ENCODE measurements around the gene RCN1.
"Not testable (repeated sequence)": the region's sequence is repeated elsewhere in the genome, so short reads cannot be mapped to it uniquely, and the experiment has no call there.

RCN1 gene

DNA sequence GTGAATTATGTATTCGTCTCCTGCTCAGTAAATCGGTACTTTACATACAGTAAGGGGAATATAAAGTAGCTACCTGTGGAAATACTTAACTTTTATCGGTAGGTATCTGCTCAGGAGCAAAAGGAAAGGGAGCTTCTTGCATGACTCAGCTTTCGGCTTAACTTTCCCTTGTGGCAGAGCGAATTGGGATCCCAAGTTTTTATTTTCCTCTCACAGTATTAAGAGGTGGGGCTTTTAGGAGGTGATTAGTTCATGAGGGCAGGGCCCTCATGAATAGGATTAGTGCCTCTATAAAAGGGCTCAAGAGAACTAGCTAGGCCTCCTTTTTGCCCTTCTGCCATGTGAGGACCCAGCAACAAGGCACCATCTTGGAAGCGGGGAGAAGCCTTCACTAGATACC is 18.7 kb downstream of the RCN1 start:
- no peak for DNase-seq

DNA sequence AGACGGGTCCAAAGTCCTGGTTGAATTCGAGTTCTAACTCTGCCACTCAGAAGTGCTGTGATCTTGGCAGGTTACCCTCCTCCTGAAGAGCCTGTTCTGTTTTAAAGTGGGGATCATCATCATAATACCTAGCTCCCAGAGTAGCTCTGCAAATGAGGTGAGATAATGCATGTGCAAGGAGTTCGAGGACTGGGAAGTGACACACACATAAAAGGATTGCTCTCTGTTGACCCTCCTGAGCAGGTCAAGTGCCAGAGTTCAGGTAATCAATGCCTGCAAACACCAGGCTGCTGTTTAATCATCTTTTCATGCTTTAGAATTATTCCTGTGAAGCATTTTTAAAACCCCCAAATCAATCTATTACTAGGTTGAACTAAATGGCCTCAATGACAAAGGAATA is 19.9 kb downstream of the RCN1 start:
- DNase-seq = no peak

DNA sequence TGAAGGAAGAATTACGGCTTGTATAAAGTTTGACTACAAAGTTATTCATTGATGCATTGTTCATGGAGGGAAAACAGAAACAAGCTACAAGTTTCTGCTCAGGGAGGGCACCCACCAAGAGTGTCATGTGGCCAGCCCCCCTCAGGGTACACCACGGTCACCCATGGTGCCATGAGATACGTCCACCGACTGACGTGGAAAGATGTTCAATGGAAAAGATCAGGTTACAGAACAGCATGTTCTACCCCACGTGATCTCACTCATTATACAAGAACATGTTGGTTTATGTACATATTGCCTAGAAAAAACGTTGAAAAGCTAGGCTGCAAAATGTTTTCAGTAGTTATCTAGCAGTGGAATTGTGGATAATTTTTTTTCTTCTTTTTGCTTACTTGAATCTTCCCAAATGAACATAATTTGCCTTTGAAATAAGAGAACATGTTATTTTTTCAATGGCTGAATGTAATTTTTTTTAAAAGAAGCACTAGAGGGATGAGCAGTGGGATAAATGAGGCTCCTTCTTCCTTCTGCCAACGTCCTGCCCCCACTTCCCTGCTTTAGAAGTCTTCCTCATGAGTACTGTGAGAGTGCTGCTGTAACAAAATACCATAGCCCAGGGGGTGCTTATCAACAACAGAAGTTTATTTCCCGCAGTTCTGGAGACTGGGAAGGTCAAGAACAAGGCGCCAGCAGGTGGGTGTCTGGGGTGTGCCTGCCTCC is 22.5 kb downstream of the RCN1 start:
- DNase-seq = no peak

DNA sequence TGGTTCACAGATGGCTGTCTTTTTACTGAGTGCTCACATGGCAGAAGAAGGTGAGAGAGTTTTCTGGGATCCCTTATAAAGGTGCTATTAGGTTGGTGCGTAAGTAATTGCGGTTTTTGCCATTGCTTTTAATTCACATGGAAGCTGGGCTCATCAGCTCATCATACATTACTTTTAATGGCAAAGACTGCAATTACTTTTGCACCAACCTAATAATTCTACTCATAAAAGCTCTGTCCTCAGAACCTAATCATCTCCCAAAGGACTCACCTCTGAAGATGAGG is 23.0 kb downstream of the RCN1 start:
- DNase-seq = no peak

DNA sequence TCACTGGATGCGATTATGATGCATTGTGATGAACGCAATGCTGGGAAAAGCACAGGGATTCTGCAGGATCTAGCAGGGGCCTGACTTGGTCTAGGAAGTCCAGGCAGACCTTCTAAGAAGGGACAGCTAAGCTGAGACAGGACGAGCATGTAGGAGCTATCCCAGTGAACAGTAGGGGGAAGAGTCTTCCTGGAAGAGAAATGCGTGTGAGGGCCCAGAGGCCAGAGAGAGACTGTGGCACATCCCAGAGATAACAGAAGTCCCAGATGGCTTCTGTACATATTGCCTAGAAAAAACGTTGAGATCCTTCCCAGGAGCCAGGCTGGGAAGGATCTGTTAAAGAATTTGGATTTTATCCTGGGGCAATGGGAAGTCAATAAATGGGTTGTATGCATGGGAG is 24.6 kb downstream of the RCN1 start:
- DNase-seq = no peak

DNA sequence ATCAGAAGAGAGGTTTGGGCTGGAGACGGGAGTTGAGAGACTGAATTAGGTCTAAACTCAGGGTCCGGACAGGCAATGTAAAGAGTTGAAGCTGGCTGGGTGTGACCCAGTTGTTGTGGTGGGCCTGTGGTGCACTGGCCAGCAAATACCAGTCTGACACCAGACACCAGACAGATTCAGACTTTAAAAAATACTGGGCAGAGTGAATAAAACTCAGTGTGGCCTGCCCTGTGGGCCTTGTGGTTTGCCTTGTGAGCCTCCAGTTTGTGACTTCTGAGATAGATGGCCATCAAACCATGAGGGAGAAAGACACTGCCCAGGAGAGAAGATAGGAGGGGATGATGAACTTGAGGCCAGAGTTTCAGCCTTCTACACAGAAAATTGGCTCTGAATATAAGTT is 25.8 kb downstream of the RCN1 start:
- DNase-seq = no peak

DNA sequence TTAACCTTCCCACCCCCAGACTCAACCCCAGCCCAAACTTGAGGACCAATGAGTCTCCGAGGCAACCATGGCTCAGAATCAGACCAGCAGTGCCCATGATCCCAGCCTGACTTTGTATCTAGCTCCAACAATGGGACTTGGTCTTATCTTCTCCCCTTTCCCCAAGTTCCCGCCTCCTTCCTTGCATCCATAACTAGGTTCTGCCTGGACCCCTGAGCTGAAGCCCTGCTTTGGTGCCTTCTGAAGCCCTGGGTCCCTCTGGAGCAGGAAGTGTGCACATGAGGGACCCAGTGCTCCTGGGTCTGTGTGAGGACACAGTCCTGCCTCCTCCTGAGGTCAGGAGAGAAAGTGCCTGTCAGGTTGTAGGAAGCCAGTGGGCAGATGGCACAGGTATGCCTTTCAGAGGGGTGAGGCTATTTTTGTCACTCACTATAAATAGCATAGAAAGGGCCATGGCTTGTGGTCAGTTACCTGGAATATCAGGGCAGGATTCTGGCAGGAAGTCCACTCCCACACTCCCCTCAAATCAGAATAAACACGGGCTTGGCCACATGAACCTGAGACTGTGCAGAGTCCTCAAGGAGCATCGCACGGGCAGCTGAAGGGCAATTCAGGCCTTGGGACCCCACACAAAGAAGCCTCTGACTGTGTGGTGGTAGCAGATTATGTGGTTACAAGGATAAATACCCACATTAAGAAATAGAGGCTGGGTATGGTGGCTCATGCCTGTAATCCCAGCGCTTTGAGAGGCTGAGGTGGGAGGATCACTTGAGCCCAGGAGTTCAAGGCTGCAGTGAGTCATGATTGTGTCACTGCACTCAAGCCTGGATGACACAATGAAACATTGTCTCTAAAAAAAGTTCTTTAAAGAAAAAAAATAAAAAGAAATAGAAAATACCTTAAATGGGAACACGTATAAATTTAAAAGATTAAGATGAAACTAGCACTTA is 27.4 kb downstream of the RCN1 start:
- no peak for DNase-seq

DNA sequence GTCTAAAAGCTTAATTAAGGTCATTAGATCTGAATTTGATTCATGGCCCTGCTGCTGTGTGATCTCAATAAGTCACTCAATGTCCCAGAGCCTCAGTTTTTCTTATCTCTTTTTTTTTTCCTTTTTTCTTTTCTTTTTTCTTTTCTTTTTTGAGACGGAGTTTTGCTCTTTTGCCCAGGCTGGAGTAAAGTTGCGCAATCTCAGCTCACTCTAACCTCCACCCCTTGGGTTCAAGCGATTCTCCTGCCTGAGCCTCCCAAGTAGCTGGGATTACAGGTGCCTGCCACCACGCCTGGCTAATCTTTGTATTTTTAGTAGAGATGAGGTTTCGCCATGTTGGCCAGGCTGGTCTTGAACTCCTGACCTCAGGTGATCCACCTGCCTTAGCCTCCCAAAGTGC is 28.3 kb downstream of the RCN1 start:
- not testable (repeated sequence) for DNase-seq

DNA sequence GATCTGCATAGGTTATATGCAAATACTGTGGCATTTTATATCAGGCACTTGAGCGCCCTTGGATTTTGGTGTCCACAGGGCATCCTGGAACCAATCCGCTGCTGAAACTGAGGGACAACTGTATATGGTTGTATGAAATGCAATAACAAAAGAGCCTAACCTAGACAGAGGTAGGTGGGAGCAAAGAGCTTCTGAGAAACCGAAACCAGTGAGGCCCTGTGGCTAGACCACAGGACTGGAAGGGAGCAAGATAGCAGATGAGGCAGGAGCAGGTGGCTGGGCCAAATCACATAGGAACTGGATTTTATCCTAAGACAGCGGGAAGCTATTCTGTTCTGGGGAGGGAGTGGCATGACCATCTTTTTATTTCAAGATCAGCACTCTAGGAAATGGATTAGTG is 30.1 kb downstream of the RCN1 start:
- DNase-seq = no peak

DNA sequence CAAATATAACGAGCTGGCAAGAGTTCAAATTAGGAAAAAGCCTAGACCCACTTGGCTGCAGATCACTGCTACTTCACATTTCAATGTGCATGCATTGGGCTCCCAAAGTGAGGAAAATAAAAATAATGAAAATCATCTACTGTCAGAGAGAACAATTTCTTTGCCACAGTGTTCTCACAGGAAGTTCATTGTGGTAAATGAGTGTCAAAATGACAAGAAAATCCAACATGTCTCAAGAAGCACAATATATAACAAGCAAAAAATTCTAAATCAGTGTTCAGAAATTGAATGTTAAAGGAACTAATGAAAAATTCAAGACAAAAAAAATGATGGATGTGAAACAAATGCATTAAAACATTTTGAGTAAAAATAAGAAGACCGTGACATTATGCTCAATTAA is 31.3 kb downstream of the RCN1 start:
- no peak for DNase-seq

DNA sequence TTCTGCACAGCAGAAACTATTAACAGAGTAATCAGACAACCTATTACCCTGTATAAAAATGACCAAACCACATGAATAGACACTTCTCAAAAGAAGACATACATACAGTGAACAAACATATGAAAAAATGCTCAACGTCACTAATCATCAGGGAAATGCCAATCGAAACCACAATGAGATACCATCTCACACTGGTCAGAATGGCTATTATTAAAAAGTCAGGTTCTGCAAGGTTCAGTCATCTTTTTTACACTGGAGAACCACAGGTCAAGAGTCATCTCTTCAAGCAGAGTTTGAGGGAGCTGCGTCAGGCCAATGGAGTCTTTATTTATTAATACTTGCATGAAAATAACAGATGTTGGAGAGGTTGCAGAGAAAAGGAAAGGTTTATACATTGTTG is 40.4 kb downstream of the RCN1 start:
- DNase-seq = no peak

DNA sequence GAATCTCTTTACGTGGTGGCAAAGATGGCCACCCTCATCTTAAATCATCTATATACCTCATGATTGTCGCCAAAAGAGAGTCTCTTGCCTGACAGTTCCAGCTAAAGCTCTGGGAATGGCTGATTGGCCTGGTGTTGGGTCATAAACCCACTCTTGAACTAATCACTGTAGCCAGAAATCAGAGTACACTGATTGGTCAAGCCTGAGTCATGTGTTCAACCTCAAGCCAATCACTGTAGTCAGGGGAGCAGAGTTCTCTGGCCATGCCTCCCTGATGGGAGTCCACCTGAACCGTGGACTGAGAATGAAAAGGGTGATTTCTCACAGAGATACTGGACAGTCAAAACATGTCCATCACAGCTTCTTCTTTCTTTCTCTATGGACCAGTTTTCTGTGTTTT is 45.8 kb downstream of the RCN1 start:
- DNase-seq = no peak

DNA sequence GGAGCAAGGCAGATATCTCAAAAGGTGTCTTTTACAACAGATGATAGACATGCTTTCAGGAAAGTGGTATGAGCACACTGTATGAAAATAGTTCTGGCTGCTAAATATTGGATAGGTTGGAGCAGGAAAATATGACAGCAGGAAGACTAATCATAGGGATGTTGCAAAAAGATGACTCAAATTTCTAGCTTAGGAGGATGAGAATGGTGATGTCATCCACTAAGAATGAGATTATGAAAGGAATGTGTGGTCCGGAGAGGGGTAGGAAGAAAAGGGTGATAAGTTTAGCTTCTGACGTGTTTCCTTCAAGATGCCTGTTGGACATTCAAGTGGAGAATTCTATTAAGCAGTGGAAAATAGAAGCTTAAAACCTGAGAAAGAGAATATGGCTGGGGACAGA is 46.4 kb downstream of the RCN1 start:
- no peak for DNase-seq

DNA sequence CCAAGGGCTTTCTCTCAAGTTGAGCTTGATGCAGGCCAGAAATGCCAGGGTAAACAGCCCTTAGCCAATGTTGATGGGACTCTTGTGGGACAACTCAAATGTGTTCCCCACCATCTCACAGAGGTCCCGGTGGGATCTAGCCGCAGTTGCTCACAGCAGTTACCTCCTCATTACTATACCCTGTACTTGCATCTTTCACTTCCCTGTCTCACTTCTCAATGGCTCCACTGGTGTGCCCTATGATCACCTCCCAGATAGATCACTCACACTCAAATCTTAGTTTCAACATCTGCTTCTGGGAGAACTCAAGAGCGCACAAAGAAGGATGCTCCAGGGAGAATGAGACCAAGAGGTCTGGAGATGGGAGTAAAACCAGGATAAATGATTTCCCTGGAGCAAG is 47.0 kb downstream of the RCN1 start:
- DNase-seq = no peak

DNA sequence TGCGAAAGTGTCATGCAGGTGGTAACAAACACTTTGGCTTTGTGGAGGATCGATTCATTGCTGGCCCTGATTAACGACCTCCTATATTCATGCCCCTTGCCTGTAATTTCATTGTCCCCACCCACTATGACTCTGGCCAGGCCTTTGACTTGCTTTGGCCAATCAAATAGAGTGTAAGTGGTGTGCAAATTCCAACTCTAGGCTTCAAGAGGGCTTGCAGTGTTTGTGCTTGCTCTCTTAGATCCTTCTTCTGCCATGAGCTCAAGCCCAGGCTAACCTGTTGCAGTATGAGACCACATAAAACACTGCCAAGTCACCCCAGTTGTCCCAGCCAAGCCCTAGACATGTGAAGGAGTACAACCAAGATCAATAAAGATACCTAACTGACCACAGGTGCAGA is 48.0 kb downstream of the RCN1 start:
- no peak for DNase-seq

DNA sequence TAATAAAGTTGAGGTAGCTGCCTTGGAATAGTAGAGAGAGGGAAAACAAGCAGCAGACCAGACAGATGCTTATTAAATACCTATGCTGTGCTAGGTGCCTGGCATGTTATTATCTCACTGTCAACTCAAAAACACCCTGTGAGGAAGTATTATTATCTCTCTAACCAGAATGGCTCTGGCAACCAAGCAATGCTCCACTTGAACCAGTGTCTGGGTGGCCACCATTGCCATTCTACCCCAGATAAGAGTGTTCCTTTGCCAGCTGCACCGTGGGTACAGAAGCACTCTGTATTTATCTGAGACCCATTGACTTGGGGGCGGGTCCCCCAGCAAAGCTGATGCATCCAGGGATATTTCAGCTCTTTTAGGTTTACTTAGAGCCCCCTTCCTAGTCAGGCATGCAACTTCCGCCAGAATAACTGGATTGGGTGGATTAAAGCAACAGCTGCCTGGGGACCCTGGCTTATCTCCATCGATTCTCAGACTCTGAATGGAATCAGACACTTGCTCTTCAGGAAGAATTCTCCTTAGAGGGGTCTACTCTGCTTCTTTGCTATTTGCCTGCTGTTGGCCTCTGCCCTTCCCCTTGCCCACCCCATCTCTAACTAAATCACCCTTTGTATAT is 49.1 kb downstream of the RCN1 start:
- DNase-seq = no peak

DNA sequence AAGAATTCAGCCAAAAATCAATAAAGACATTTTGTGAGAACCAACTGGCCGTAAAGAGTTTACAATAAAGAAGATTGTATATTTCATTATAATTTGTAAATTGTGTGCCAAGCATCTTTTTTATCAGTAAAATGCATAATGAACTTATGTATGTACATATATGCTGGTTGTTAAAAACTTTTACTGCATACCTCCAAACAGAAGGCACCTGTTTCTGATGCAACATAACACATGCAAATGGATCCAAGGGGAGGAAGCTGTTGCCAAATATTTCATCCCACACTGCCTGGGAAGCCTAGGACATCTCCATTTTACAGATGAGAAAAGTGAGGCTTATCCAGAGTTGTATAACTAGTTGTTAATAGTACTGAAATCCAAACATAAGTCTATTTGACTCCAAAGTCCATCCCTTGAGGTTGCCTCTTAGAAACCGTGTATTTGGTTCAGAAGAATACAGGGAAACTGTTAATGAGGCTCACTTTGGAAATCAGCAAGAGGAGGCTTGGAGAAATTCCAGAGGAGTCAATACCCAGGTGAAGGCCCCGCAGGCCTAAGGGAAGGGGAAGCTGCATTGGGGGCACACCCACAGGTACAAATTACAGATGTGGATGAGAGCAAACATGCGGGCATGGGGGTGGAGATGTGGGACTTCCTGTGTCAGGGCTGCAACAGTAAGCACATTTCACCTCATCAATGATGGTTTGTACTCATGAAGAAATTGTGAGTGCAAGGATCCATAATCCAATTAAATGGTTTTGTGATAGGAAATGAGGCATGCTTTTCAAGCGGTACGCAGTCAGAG is 51.1 kb downstream of the RCN1 start:
- no peak for DNase-seq

DNA sequence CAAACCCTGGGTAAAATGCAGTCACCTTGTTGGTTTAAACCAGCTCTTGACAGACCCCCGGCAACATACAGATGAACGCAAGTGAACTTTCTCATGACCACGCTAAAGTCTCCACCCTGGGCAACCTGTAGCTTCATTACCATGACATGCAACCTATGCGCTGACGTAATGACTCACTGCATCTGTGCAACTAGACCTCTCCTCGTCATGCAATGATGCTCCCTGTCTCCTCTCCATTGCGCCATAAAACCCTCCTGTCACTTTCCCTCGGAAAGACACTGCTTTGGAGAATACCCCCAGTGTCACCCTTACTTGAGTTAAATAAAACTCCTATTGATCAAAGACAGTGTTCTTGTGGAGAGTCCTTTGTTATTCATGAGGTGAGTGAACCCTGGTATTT is 52.5 kb downstream of the RCN1 start:
- DNase-seq = no peak

DNA sequence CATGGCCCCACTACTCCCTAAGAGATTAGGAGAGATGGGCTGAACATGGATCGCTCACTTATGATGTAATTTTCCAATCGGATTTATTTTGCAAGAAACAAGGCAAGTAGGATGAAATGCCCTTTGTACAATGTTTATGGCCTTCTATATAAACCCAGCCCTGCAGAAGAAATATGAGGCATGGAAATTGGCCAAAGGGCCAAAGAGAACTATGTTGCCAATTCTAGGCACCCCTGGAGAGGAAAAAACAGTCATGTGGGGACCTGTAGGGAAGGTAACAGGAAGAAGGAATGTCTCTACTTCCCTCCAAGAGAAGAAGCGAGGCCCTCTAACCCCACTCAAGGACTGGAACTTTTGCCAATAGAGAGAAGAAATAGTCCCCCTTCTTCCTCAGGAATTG is 54.4 kb downstream of the RCN1 start:
- no peak for DNase-seq

DNA sequence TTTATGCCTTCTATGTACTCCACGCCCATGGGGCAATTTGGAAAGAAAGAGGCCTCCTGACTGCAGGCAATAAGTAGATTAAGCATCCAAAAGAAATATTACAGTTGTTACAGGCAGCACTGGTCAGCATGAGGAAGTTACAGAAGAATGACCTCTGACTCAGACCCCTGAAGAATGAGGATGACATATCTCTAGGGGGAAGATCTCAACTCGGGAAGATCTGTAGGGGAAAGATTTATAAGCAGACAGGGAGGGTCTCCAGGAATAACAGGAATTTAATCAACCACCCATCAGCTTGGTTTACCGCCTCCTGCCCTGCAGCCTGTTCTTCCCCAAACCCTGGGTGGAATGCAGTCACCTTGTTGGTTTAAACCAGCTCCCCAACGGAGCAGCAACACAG is 58.0 kb downstream of the RCN1 start:
- no peak for DNase-seq

DNA sequence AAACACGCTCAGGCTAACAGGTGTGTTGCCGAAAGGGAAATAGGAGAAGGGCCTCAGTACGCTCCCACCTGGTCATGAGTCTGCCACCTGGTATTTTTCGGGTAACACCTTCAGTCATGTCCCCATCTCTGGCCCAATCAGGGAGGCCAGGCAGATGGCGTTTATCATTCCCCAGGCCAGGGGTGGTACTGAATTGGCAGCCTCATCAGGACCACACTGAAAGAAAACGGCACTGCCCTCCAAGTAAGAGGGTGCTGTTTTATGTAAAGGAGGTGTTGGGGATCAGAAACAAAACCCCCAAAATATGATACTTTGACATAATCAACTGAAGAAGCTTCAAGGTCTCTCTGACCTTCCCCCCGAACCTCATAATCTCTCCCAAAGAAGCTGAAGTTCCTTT is 58.9 kb downstream of the RCN1 start:
- DNase-seq = no peak

DNA sequence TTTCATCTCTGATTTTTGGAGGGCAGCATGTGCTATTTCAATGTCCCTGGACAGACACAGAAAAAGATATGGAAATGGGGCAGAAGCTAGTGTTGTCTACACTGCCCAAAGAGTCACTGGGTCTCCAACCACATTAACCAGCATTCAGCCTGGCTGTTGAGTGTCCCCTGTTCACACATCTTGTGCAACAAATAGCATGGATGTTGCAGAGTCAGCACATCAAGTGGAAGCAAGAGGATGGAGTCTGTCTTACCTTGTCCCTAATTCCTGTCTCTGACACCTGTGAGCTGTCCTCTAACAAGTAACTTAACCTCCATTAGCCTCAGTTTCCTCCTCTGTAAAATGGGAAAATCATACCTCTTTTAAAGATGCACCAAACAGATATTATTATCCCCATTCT is 60.2 kb downstream of the RCN1 start:
- no peak for DNase-seq
